ENCODE data around the gene WDR7. TPM values are rescaled to one million over a fixed set of nuclear protein-coding genes. Genes with fewer than 3 reads are reported as not detected.

The WDR7 gene
- total and polyA plus RNA-seq, 2 of the 4 experiments (the other 2 are of a cell fraction): 3.7 to 23.3 TPM

DNA sequence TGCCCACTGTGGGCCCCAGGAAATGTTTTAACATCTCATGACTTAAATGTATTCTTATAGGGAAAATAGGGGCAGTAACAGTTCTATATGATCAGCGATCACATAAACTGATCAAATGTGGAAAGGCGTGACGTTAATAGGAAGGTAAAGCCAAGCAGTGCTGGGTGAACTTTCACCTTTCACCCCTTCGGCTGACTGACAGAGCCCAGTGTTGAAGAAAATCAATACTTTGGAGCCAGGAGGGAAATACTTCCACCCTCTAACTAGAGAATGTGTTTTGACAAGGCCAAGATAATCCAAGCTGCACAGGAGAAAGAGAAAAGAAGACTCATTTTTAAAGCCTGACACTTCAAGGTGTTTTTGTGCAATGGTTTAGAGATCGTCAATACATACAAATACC is 379.3 kb downstream of the WDR7 start:
- no peak overlapping the region for H3K18ac ChIP-seq (ENCODE audit: low read depth, low read length)
- no peak overlapping the region for H3K4me2 ChIP-seq (ENCODE audit: low read depth, low read length)
- intact Hi-C loops (cut with micrococcal nuclease) (no loop called here), in situ Hi-C loops (cut with MboI; ENCODE audit: low sequenced_read_pairs) (no loop called here), dilution Hi-C loops (cut with HindIII; ENCODE audit: low sequenced_read_pairs, unreplicated experiment) (no loop called here)
- no peak overlapping the region for H2BK15ac ChIP-seq (ENCODE audit: low read depth, low read length)
- BruUV-seq (replicated peaks): no TSS peak
- POLR2A ChIA-PET (ENCODE audit: unreplicated experiment): no interaction called here
- H2BK20ac ChIP-seq (ENCODE audit: low read depth, low read length): no peak overlapping the region
- no peaks in the 10 kb centered on the region for H3K79me1 ChIP-seq (ENCODE audit: low read depth in 1 of 2, low read length in 2 of 2)
- no peaks in the 10 kb centered on the region for H4K20me1 ChIP-seq (ENCODE audit: insufficient read depth, low read length)
- H2AFZ ChIP-seq (replicated peaks; ENCODE audit: low read length, poor library complexity): no peak overlapping the region
- H3K4ac ChIP-seq (ENCODE audit: low read depth, low read length): no peak overlapping the region
- H3K9me3 ChIP-seq (ENCODE audit: control insufficient read depth, insufficient read depth, low read length): no peaks in the 10 kb centered on the region
- H4K5ac ChIP-seq (ENCODE audit: low read depth, low read length): no peak overlapping the region
- no peak overlapping the region for H4K91ac ChIP-seq (ENCODE audit: insufficient read depth, low read depth, low read length)
- H3K14ac ChIP-seq (replicated peaks; ENCODE audit: low read depth, low read length): no peak overlapping the region
- ATAC-seq (ENCODE audit: low read depth): no peak
- H3K4me1 ChIP-seq (ENCODE audit: control insufficient read depth, insufficient read depth, low read length): no peaks in the 10 kb centered on the region
- no peaks in the 10 kb centered on the region for H3K27me3 ChIP-seq (ENCODE audit: control insufficient read depth, insufficient read depth, low read length)
- H2AK5ac ChIP-seq (ENCODE audit: low read depth, low read length): no peak overlapping the region
- TF ChIP-seq NFE2L2 (IDR thresholded peaks at IDR 0.05; ENCODE audit: low read depth, low read length) (no peak), MXI1 (IDR thresholded peaks at IDR 0.05; ENCODE audit: borderline replicate concordance, low read depth, low read length) (no peak), RCOR1 (IDR thresholded peaks at IDR 0.05; ENCODE audit: insufficient replicate concordance, low read length) (no peak), MAFK (IDR thresholded peaks at IDR 0.05; ENCODE audit: low read depth, low read length) (no peak), BHLHE40 (IDR thresholded peaks at IDR 0.05; ENCODE audit: low read depth, low read length) (no peak), CEBPB (IDR thresholded peaks at IDR 0.05; ENCODE audit: low read depth, low read length) (no peak), RFX5 (IDR thresholded peaks at IDR 0.05; ENCODE audit: low read depth, low read length) (no peak), USF2 (IDR thresholded peaks at IDR 0.05; ENCODE audit: low read depth, low read length) (no peak), MAZ (IDR thresholded peaks at IDR 0.05; ENCODE audit: borderline replicate concordance, low read depth, low read length) (no peak), SMC3 (IDR thresholded peaks at IDR 0.05; ENCODE audit: low read depth, low read length) (no peak), RAD21 (IDR thresholded peaks at IDR 0.05; ENCODE audit: low read length) (no peak), FOS (IDR thresholded peaks at IDR 0.05; ENCODE audit: low read depth, low read length) (no peak), CHD1 (IDR thresholded peaks at IDR 0.05; ENCODE audit: low read depth, low read length) (no peak), POLR2A (IDR thresholded peaks at IDR 0.05; ENCODE audit: low read depth, low read length) (no peak)
- TF ChIP-seq, protein P1, sequence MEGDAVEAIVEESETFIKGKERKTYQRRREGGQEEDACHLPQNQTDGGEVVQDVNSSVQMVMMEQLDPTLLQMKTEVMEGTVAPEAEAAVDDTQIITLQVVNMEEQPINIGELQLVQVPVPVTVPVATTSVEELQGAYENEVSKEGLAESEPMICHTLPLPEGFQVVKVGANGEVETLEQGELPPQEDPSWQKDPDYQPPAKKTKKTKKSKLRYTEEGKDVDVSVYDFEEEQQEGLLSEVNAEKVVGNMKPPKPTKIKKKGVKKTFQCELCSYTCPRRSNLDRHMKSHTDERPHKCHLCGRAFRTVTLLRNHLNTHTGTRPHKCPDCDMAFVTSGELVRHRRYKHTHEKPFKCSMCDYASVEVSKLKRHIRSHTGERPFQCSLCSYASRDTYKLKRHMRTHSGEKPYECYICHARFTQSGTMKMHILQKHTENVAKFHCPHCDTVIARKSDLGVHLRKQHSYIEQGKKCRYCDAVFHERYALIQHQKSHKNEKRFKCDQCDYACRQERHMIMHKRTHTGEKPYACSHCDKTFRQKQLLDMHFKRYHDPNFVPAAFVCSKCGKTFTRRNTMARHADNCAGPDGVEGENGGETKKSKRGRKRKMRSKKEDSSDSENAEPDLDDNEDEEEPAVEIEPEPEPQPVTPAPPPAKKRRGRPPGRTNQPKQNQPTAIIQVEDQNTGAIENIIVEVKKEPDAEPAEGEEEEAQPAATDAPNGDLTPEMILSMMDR (conservative IDR thresholded peaks at IDR 0.05; ENCODE audit: low read depth, low read length): no peak
- TF ChIP-seq, protein P2, sequence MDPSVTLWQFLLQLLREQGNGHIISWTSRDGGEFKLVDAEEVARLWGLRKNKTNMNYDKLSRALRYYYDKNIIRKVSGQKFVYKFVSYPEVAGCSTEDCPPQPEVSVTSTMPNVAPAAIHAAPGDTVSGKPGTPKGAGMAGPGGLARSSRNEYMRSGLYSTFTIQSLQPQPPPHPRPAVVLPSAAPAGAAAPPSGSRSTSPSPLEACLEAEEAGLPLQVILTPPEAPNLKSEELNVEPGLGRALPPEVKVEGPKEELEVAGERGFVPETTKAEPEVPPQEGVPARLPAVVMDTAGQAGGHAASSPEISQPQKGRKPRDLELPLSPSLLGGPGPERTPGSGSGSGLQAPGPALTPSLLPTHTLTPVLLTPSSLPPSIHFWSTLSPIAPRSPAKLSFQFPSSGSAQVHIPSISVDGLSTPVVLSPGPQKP (IDR thresholded peaks at IDR 0.05; ENCODE audit: borderline replicate concordance, low read depth, low read length): no peak
- H3K4me3 ChIP-seq (ENCODE audit: insufficient read depth, low read depth, low read length): no peak overlapping the region
- no peak overlapping the region for H2AK9ac ChIP-seq (replicated peaks; ENCODE audit: low read depth, low read length, poor library complexity)
- no peak overlapping the region for H2BK120ac ChIP-seq (ENCODE audit: low read depth, low read length)
- no peak overlapping the region for H2BK5ac ChIP-seq (ENCODE audit: low read depth, low read length, poor library complexity, severe bottlenecking)
- WGBS, 2 experiments (ENCODE audit: extremely low coverage in 2 of 2, insufficient read length in 1 of 2): no CpG with 5 or more reads among the region's 5 CpGs
- DNase-seq: no peak
- H3K56ac ChIP-seq (ENCODE audit: extremely low read depth, insufficient read depth, low read length): no peak overlapping the region
- H3K36me3 ChIP-seq (ENCODE audit: control insufficient read depth, insufficient read depth, low read length): peaks cover 9% of the 10 kb centered on the region; the same call in 1 of the 2 replicates
- H4K8ac ChIP-seq (ENCODE audit: low read depth in 2 of 2, low read length in 2 of 2): no peak overlapping the region
- no peak overlapping the region for H3K9ac ChIP-seq (ENCODE audit: low read depth, low read length)
- no peak overlapping the region for H3K27ac ChIP-seq (ENCODE audit: insufficient read depth, low read length)
- no peak overlapping the region for H3K23ac ChIP-seq (ENCODE audit: low read depth, low read length)
- CTCF ChIA-PET: no interaction called here
- H3K9me1 ChIP-seq (ENCODE audit: insufficient read depth, low read length): peaks cover 3% of the 10 kb centered on the region
